T-helper 2 cell treated with Interferon-gamma antibody and Interleukin-4, amounts not matched to agents 5 μg/mL and 100 μg/mL, for 36 hours (primary cell): ENCODE data around the gene H2AZ2.
"Not testable (repeated sequence)": the region's sequence is repeated elsewhere in the genome, so short reads cannot be mapped to it uniquely, and the experiment has no call there.

ENCODE experiments used
- DNase-seq: peaks from one replicate; pipeline ENCODE4 v3.0.0; 2021; ENCODE audit warnings: low spot score
- H3K27ac Mint-ChIP-seq: one replicate; pipeline ENCODE4 v1.8.0; 2021; ENCODE audit warnings: mild to moderate bottlenecking, mixed read lengths
- H3K27me3 Mint-ChIP-seq: one replicate; pipeline ENCODE4 v1.8.0; 2021; ENCODE audit warnings: low read depth, mixed read lengths
- H3K36me3 Mint-ChIP-seq: one replicate; pipeline ENCODE4 v1.8.0; 2021; ENCODE audit warnings: low read depth, mixed read lengths
- H3K4me1 Mint-ChIP-seq: one replicate; pipeline ENCODE4 v1.8.0; 2021; ENCODE audit warnings: low read depth, mixed read lengths
- H3K4me3 Mint-ChIP-seq: one replicate; pipeline ENCODE4 v1.8.0; 2022; ENCODE audit warnings: mild to moderate bottlenecking, moderate library complexity, mixed read lengths
- H3K9me3 Mint-ChIP-seq: one replicate; pipeline ENCODE4 v1.8.0; 2021; ENCODE audit warnings: mixed read lengths

The H2AZ2 gene

DNA sequence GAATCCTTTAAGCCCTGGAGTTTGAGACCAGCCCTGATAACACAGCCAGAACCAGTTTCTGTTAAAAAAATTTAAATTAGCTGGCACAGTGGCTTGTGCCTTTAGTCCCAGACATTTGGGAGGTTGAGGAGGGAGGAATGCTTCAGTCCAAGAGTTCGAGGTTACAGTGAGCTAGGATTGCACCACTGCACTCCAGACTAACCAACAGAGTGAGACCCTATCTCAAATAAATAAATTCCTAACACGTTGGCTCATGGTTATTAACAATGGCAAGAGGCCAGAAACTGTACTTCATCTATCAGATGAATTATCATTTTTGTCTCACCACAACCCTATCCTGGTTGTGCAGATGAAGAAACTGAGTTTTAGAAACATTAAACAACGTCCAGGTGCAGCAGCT, 53.6 kb downstream of the H2AZ2 start:
- Mint-ChIP-seq H3K4me1 (peaks cover 13% of the 10 kb centered on the region), H3K4me3 (no peak overlapping the region), H3K27me3 (no peaks in the 10 kb centered on the region), H3K36me3 (peaks cover 22% of the 10 kb centered on the region), H3K9me3 (no peaks in the 10 kb centered on the region), H3K27ac (no peak overlapping the region)
- no peak for DNase-seq

GRCh38 chr7:44793919-44794318, 54.0 kb downstream of the H2AZ2 start:
- Mint-ChIP-seq H3K27me3 (no peaks in the 10 kb centered on the region), H3K27ac (no peak overlapping the region), H3K4me3 (no peak overlapping the region), H3K9me3 (no peaks in the 10 kb centered on the region), H3K4me1 (peaks cover 12% of the 10 kb centered on the region), H3K36me3 (peaks cover 20% of the 10 kb centered on the region)
- no peak for DNase-seq

GRCh38 chr7:44791278-44792219, 56.3 kb downstream of the H2AZ2 start:
- DNase-seq, result no peak
- Mint-ChIP-seq H3K36me3 (no peaks in the 10 kb centered on the region), H3K4me3 (no peak overlapping the region), H3K4me1 (peaks cover 2% of the 10 kb centered on the region), H3K27ac (no peak overlapping the region), H3K9me3 (no peaks in the 10 kb centered on the region), H3K27me3 (no peaks in the 10 kb centered on the region)

- DNase-seq, result no peak
- Mint-ChIP-seq H3K27me3 (no peaks in the 10 kb centered on the region), H3K4me1 (peaks cover 2% of the 10 kb centered on the region), H3K27ac (no peak overlapping the region), H3K4me3 (no peak overlapping the region), H3K36me3 (no peaks in the 10 kb centered on the region), H3K9me3 (no peaks in the 10 kb centered on the region)
Observed at GRCh38 chr7:44789990-44790389, 57.9 kb downstream of the H2AZ2 start.

GRCh38 chr7:44787762-44788161, 60.1 kb downstream of the H2AZ2 start:
- Mint-ChIP-seq H3K36me3 (no peaks in the 10 kb centered on the region), H3K9me3 (peaks cover 6% of the 10 kb centered on the region), H3K27ac (no peak overlapping the region), H3K27me3 (no peaks in the 10 kb centered on the region), H3K4me1 (no peaks in the 10 kb centered on the region), H3K4me3 (no peak overlapping the region)
- DNase-seq, result no peak

- Mint-ChIP-seq H3K4me1 (no peaks in the 10 kb centered on the region), H3K4me3 (no peak overlapping the region), H3K27me3 (no peaks in the 10 kb centered on the region), H3K9me3 (peaks cover 10% of the 10 kb centered on the region), H3K27ac (no peak overlapping the region), H3K36me3 (no peaks in the 10 kb centered on the region)
- no peak for DNase-seq
Observed at GRCh38 chr7:44787041-44787440, 60.8 kb downstream of the H2AZ2 start.

DNA sequence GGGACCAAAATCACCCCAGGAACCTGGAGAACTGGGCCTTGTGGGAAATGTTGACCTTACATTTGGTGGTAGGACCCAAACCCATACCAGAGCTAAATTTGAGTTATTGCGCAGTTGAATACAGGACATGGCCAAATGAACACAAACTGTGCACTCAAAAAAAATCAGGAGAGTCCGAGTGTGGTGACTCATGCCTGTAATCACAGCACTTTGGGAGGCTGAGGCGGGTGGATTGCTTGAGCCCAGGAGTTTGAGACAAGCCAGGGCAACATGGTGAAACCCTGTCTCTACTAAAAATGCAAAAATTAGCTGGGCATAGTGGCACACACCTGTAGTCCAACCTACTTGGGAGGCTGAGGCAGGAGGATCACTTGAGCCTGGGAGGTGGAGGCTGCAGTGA, 62.7 kb downstream of the H2AZ2 start:
- not testable (repeated sequence) for H3K27me3 Mint-ChIP-seq, H3K27ac Mint-ChIP-seq, H3K4me1 Mint-ChIP-seq, DNase-seq, H3K9me3 Mint-ChIP-seq, H3K36me3 Mint-ChIP-seq, H3K4me3 Mint-ChIP-seq

- H3K4me3 Mint-ChIP-seq, result no peak overlapping the region
- H3K4me1 Mint-ChIP-seq, result no peaks in the 10 kb centered on the region
- H3K9me3 Mint-ChIP-seq, result peaks cover 10% of the 10 kb centered on the region
- no peaks in the 10 kb centered on the region for H3K36me3 Mint-ChIP-seq
- DNase-seq, result no peak
- no peak overlapping the region for H3K27ac Mint-ChIP-seq
- H3K27me3 Mint-ChIP-seq, result no peaks in the 10 kb centered on the region
Observed at GRCh38 chr7:44784364-44784763, 63.5 kb downstream of the H2AZ2 start.

- H3K4me1 Mint-ChIP-seq, result no peaks in the 10 kb centered on the region
- no peak overlapping the region for H3K27ac Mint-ChIP-seq
- DNase-seq, result no peak
- peaks cover 10% of the 10 kb centered on the region for H3K9me3 Mint-ChIP-seq
- H3K27me3 Mint-ChIP-seq, result no peaks in the 10 kb centered on the region
- H3K36me3 Mint-ChIP-seq, result no peaks in the 10 kb centered on the region
- no peak overlapping the region for H3K4me3 Mint-ChIP-seq
Observed at GRCh38 chr7:44783407-44783806, 64.5 kb downstream of the H2AZ2 start.

DNA sequence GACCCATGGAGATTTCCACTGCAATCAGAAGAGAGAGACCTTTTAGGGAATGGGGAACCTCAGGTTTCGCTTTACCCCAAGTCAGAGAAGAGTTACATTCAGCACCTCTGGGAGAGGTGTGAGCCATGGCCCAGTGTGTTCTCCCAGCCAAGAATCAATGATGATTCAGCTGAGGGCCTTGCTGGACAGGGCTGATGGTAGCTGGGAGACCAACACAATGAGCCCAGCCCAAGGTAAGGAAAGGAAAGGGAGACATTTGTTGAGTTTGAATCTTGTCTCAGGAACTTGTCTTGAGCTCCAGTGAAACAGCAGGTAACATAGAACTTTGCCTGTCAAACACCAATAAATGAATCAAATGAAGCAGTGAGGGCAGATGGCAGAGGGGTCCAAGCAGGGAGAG, 65.4 kb downstream of the H2AZ2 start:
- peaks cover 10% of the 10 kb centered on the region for H3K9me3 Mint-ChIP-seq
- no peak overlapping the region for H3K27ac Mint-ChIP-seq
- no peak for DNase-seq
- no peaks in the 10 kb centered on the region for H3K4me1 Mint-ChIP-seq
- H3K4me3 Mint-ChIP-seq, result no peak overlapping the region
- no peaks in the 10 kb centered on the region for H3K36me3 Mint-ChIP-seq
- no peaks in the 10 kb centered on the region for H3K27me3 Mint-ChIP-seq
